Upper lobe of left lung (tissue), 4 donors: ENCODE measurements around the gene OR10G4.

Experiments used
- CTCF ChIP-seq, 6 experiments: fragments of 450-650 bp in 4 of 6; fragments of 200-600 bp in 2 of 6; sonication (generic) in 2 of 6; IDR thresholded peaks; one replicate each; pipeline ENCODE4 v1.5.1; 2016 to 2019; ENCODE audit warnings: antibody characterized with exemption in 6 of 6
- POLR2AphosphoS5 ChIP-seq, 2 donors: sonication (generic); formaldehyde crosslinking; IDR thresholded peaks; one replicate each; pipeline ENCODE4 v1.5.1; 2017; ENCODE audit warnings: antibody characterized with exemption in 2 of 2

DNA sequence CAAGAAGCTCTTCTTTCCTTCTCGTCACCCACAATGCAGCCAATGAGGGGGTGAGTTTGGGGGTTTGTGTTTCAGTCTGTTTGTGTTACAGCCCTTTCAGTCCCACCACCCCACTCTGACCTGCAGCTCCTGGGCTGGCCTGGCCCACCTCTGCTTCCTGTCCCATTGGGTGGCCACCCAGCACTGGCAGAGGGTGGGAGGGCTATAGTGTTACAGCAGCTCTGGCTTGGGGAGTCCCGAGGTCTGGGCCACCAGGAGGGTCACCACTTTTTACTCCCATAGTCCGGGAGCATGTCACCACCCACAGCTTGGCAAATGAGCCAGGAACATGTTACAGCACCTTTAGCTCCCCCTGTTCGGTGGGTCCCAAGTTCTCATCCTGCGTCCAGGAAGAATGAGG is 33.5 kb upstream of the OR10G4 start:
- TF ChIP-seq CTCF (IDR thresholded peaks at IDR 0.05) (no peak), POLR2AphosphoS5 (IDR thresholded peaks at IDR 0.05) (no peak)
